Stomach (tissue), 9 donors: ENCODE results near the gene IFT27. TPM values are rescaled to one million over a fixed set of nuclear protein-coding genes. Genes with fewer than 3 reads are reported as not detected.

Experiments used
- DNase-seq, 2 donors: peaks; one replicate each; pipeline versions ENCODE4 v3.0.0 to v3.0.0-alpha.2; 2013 to 2019
- H3K27ac ChIP-seq, 5 donors: fragments of 200-600 bp in 4 of 5; sonication (generic) in 4 of 5; one replicate each; pipeline ENCODE4 v1.5.1; 2013 to 2019; ENCODE audit warnings: mild to moderate bottlenecking in 1 of 5, moderate library complexity in 1 of 5
- H3K27me3 ChIP-seq, 3 donors: fragments of 200-600 bp; sonication (generic); one replicate each; pipeline ENCODE4 v1.5.1; 2017 to 2019; ENCODE audit warnings: mixed run types in 1 of 3
- H3K36me3 ChIP-seq, 4 donors: fragments of 200-600 bp; sonication (generic); 1 replicate in 3 of 4; 2 replicates in 1 of 4; pipeline ENCODE4 v1.5.1; 2016 to 2019
- H3K4me1 ChIP-seq, 4 donors: fragments of 200-600 bp; sonication (generic); one replicate each; pipeline ENCODE4 v1.5.1; 2016 to 2019
- H3K4me3 ChIP-seq, 4 donors: fragments of 200-600 bp; sonication (generic) in 3 of 4; one replicate each; pipeline ENCODE4 v1.5.1; 2016 to 2019; ENCODE audit warnings: mild to moderate bottlenecking in 1 of 4
- H3K9me3 ChIP-seq, 4 donors: fragments of 200-600 bp; sonication (generic); one replicate each; pipeline ENCODE4 v1.5.1; 2016 to 2019
- CTCF ChIP-seq, 7 experiments: fragments of 450-650 bp in 4 of 7; fragments of 200-600 bp in 3 of 7; sonication (generic) in 3 of 7; IDR thresholded peaks; one replicate each; pipeline ENCODE4 v1.5.1; 2016 to 2019; ENCODE audit warnings: antibody characterized with exemption in 7 of 7, control low read depth in 2 of 7, mild to moderate bottlenecking in 1 of 7
- EP300 ChIP-seq: sonication (generic); formaldehyde crosslinking; IDR thresholded peaks from one replicate; pipeline ENCODE4 v1.6.1; 2017; ENCODE audit warnings: antibody characterized with exemption
- POLR2A ChIP-seq, 4 donors: fragments of 450-650 bp; IDR thresholded peaks; one replicate each; pipeline ENCODE4 v1.6.1; 2016; ENCODE audit warnings: antibody characterized with exemption in 4 of 4, control low read depth in 2 of 4, mild to moderate bottlenecking in 1 of 4, moderate library complexity in 1 of 4
- POLR2AphosphoS5 ChIP-seq, 3 donors: sonication (generic); formaldehyde crosslinking; IDR thresholded peaks; one replicate each; pipeline ENCODE4 v1.6.1; 2016; ENCODE audit warnings: antibody characterized with exemption in 3 of 3
- WGBS, 5 donors: extraction: QIAGEN DNeasy Blood & Tissue Kit in 3 of 5; methylation state at CpG; one replicate each; pipeline versions ENCODE4 v1.1.5 to v1.1.7; 2013 to 2018; 5-methylcytosine and 5-hydroxymethylcytosine counted together
- intact Hi-C: fragments of 100-400 bp; cut with DNase I; formaldehyde crosslinking; loops from one replicate; pipeline ENCODE4 v1.15.1; 2023; ENCODE audit warnings: low total_unique reads
- polyA plus RNA-seq, 3 donors: library from polyadenylated mRNA; stranded (reverse); fragments of 200-250 nt; gene quantifications; one replicate each; pipeline ENCODE4 v1.2.3, GENCODE V29; 2013
- total RNA-seq, 5 donors: library from RNA; depleted of rRNA; stranded (reverse); fragments of >200 nt; gene quantifications; one replicate each; pipeline versions ENCODE4 v1.1.0 to v1.2.3, GENCODE V29; 2014 to 2016
- donor health status: healthy with polysubstance abuse.
- donor health status: Bipolar disorder and iron deficiency.
- donor health status: healthy.

IFT27 gene
- total and polyA plus RNA-seq, 8 donors, result 8.2 to 36.1 (median 18.4) TPM

- DNase-seq, result no peak
- 2 to 8% (median 3%) methylated on average over 8 to 12 of the region's 12 CpGs for WGBS, 5 donors
- intact Hi-C loops, result no loop called here
- H3K27me3 ChIP-seq, result peaks cover 22 to 81% (median 61%) of the 10 kb centered on the region in 3 donors
- H3K27ac ChIP-seq, result no peak overlapping the region
- TF ChIP-seq POLR2AphosphoS5 (IDR thresholded peaks at IDR 0.05), result no peak
- peaks cover 11 to 15% (median 13%) of the 10 kb centered on the region in 4 donors for H3K4me1 ChIP-seq
- H3K36me3 ChIP-seq, result no peaks in the 10 kb centered on the region
- no peaks in the 10 kb centered on the region for H3K9me3 ChIP-seq
- H3K4me3 ChIP-seq, result peak overlapping the region in 3 of 4 donors; percentile 25 to 39 (median 29)
Measured at GRCh38 chr22:36816339-36816635, 40.4 kb upstream of the IFT27 start.

GRCh38 chr22:36815558-36816338 is 39.8 kb upstream of the IFT27 start:
- 23 to 51% (median 34%) methylated on average over 8 of the region's 8 CpGs for WGBS, 5 donors

GRCh38 chr22:36814801-36815200 is 38.9 kb upstream of the IFT27 start:
- Histone ChIP-seq H3K9me3 (no peaks in the 10 kb centered on the region), H3K4me1 (peaks cover 11 to 15% (median 13%) of the 10 kb centered on the region in 4 donors), H3K27me3 (peaks cover 22 to 70% (median 55%) of the 10 kb centered on the region in 3 donors), H3K27ac (no peak overlapping the region), H3K4me3 (no peak overlapping the region), H3K36me3 (no peaks in the 10 kb centered on the region)
- no peak for DNase-seq
- TF ChIP-seq CTCF (IDR thresholded peaks at IDR 0.05), result no peak
- TF ChIP-seq EP300, result no peak
- no peak for TF ChIP-seq POLR2AphosphoS5 (IDR thresholded peaks at IDR 0.05)
- no peak for TF ChIP-seq POLR2A (IDR thresholded peaks at IDR 0.05)
- intact Hi-C loops, result no loop called here
- 56 to 63% (median 59%) methylated on average over 10 of the region's 10 CpGs for WGBS, 5 donors

More at GRCh38 chr22:36815558-36816338, 39.8 kb upstream of the IFT27 start:
- Histone ChIP-seq H3K27ac (no peak overlapping the region), H3K27me3 (peaks cover 22 to 75% (median 60%) of the 10 kb centered on the region in 3 donors), H3K4me1 (peaks cover 11 to 15% (median 13%) of the 10 kb centered on the region in 4 donors), H3K36me3 (no peaks in the 10 kb centered on the region), H3K9me3 (no peaks in the 10 kb centered on the region), H3K4me3 (no peak overlapping the region)
- DNase-seq, result no peak
- intact Hi-C loops, result no loop called here
- TF ChIP-seq EP300 (no peak), POLR2A (IDR thresholded peaks at IDR 0.05) (no peak), CTCF (IDR thresholded peaks at IDR 0.05) (no peak), POLR2AphosphoS5 (IDR thresholded peaks at IDR 0.05) (no peak)

GRCh38 chr22:36811094-36811800 is 35.3 kb upstream of the IFT27 start:
- Histone ChIP-seq H3K36me3 (no peaks in the 10 kb centered on the region), H3K4me1 (peaks cover 0 to 2% (median 1%) of the 10 kb centered on the region in 4 donors), H3K4me3 (no peak overlapping the region), H3K27me3 (peaks cover 2 to 48% (median 23%) of the 10 kb centered on the region in 3 donors), H3K9me3 (no peaks in the 10 kb centered on the region), H3K27ac (no peak overlapping the region)
- no peak for DNase-seq
- WGBS, 5 donors, result 75 to 87% (median 78%) methylated on average over 3 of the region's 3 CpGs
- intact Hi-C loops, result no loop called here
- TF ChIP-seq POLR2A (IDR thresholded peaks at IDR 0.05) (no peak), CTCF (IDR thresholded peaks at IDR 0.05) (no peak), EP300 (no peak), POLR2AphosphoS5 (IDR thresholded peaks at IDR 0.05) (no peak)
